ENCODE data around the gene ATIC.
A peak's percentile ranks its signal among the peaks of the same experiment; 100 is the strongest.

The ATIC gene

DNA sequence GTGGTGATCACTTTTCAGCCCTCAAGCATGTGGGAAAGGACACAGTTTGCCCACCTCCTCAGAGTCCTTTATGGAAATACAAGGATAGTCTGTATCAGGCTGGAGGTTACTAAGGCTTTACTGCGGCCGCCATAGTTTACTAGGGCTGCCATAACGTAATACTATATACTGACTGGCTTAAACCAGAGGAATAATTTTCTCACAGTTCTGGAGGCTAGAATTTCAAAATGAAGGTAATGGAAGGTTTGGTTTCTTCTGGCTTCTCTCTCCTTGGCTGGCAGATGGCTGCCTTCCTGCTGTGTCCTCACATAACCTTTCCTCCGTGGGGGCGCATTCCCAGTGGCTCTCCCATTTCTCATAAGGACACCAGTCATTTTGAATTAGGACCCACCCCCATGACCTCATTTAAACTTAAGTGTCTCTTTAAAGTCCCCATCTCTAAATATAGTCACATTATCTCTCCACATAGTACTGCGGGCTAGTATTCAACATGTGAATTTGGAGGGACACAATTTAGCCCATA, 12.5 kb upstream of the ATIC start (continued):
- TF ChIP-seq, protein P1, sequence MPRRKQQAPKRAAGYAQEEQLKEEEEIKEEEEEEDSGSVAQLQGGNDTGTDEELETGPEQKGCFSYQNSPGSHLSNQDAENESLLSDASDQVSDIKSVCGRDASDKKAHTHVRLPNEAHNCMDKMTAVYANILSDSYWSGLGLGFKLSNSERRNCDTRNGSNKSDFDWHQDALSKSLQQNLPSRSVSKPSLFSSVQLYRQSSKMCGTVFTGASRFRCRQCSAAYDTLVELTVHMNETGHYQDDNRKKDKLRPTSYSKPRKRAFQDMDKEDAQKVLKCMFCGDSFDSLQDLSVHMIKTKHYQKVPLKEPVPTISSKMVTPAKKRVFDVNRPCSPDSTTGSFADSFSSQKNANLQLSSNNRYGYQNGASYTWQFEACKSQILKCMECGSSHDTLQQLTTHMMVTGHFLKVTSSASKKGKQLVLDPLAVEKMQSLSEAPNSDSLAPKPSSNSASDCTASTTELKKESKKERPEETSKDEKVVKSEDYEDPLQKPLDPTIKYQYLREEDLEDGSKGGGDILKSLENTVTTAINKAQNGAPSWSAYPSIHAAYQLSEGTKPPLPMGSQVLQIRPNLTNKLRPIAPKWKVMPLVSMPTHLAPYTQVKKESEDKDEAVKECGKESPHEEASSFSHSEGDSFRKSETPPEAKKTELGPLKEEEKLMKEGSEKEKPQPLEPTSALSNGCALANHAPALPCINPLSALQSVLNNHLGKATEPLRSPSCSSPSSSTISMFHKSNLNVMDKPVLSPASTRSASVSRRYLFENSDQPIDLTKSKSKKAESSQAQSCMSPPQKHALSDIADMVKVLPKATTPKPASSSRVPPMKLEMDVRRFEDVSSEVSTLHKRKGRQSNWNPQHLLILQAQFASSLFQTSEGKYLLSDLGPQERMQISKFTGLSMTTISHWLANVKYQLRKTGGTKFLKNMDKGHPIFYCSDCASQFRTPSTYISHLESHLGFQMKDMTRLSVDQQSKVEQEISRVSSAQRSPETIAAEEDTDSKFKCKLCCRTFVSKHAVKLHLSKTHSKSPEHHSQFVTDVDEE (CRISPR knock-in tag; IDR thresholded peaks at IDR 0.05) = no peak
- TF ChIP-seq BACH2 (CRISPR knock-in tag; IDR thresholded peaks at IDR 0.05; ENCODE audit: borderline replicate concordance) (no peak), TOX (CRISPR knock-in tag; IDR thresholded peaks at IDR 0.05; ENCODE audit: borderline replicate concordance) (no peak), CSRNP3 (CRISPR knock-in tag; IDR thresholded peaks at IDR 0.05) (no peak), CSDC2 (CRISPR knock-in tag; IDR thresholded peaks at IDR 0.05) (no peak)

DNA sequence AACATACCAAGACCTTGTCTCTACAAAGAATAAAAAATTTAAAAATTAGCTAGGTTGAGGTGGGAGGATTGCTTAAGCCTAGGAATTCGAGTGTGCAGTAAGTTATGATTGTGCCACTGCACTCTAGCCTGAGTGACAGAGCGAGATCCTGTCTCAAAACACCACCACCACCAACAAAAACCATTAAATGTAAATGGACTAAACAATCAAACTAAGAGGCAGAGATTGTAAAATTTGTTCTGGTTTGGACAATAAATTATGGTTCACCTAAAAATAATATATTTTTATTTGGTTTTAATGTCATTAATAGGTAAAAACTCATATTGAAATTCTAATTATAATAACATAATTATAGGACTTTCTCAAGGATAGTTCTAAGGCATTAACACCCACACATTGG, 9.9 kb upstream of the ATIC start:
- no peak for ATAC-seq

GRCh38 chr2:215311259-215311624, 617 bp upstream of the ATIC start:
- ATAC-seq = peak; percentile 36

More for the DNA sequence above, 9.9 kb upstream of the ATIC start:
- TF ChIP-seq SNAI2 (CRISPR knock-in tag; IDR thresholded peaks at IDR 0.05) = no peak

- ATAC-seq = no peak
- TF ChIP-seq OSR1 (CRISPR knock-in tag; IDR thresholded peaks at IDR 0.05) (no peak), CSDC2 (CRISPR knock-in tag; IDR thresholded peaks at IDR 0.05) (no peak)
Observed at GRCh38 chr2:215313255-215313613, 1.4 kb downstream of the ATIC start.

GRCh38 chr2:215314896-215315295, 3.0 kb downstream of the ATIC start:
- ATAC-seq = no peak
- TF ChIP-seq CSRNP3 (CRISPR knock-in tag; IDR thresholded peaks at IDR 0.05) (no peak), CSDC2 (CRISPR knock-in tag; IDR thresholded peaks at IDR 0.05) (no peak), ISL1 (CRISPR knock-in tag; IDR thresholded peaks at IDR 0.05) (no peak), POU6F1 (CRISPR knock-in tag; IDR thresholded peaks at IDR 0.05; ENCODE audit: borderline replicate concordance, low read depth) (no peak), SNAI2 (CRISPR knock-in tag; IDR thresholded peaks at IDR 0.05) (no peak), GLIS3 (CRISPR knock-in tag; IDR thresholded peaks at IDR 0.05) (no peak), PATZ1 (CRISPR knock-in tag; IDR thresholded peaks at IDR 0.05; ENCODE audit: borderline replicate concordance) (no peak), ZFP30 (CRISPR knock-in tag; IDR thresholded peaks at IDR 0.05) (no peak), ZNF70 (CRISPR knock-in tag; IDR thresholded peaks at IDR 0.05) (no peak), ZNF565 (CRISPR knock-in tag; conservative IDR thresholded peaks at IDR 0.05; ENCODE audit: low read depth) (no peak), TOX (CRISPR knock-in tag; IDR thresholded peaks at IDR 0.05; ENCODE audit: borderline replicate concordance) (no peak), PPARA (CRISPR knock-in tag; IDR thresholded peaks at IDR 0.05; ENCODE audit: borderline replicate concordance) (no peak), ZFP3 (CRISPR knock-in tag; IDR thresholded peaks at IDR 0.05) (no peak), ZC3H10 (CRISPR knock-in tag; IDR thresholded peaks at IDR 0.05) (no peak), RARB (CRISPR knock-in tag; IDR thresholded peaks at IDR 0.05) (no peak), ESRRG (CRISPR knock-in tag; IDR thresholded peaks at IDR 0.05) (no peak), TCF4 (CRISPR knock-in tag; IDR thresholded peaks at IDR 0.05; ENCODE audit: borderline replicate concordance) (no peak), OSR1 (CRISPR knock-in tag; IDR thresholded peaks at IDR 0.05) (no peak)
- TF ChIP-seq, protein P2, sequence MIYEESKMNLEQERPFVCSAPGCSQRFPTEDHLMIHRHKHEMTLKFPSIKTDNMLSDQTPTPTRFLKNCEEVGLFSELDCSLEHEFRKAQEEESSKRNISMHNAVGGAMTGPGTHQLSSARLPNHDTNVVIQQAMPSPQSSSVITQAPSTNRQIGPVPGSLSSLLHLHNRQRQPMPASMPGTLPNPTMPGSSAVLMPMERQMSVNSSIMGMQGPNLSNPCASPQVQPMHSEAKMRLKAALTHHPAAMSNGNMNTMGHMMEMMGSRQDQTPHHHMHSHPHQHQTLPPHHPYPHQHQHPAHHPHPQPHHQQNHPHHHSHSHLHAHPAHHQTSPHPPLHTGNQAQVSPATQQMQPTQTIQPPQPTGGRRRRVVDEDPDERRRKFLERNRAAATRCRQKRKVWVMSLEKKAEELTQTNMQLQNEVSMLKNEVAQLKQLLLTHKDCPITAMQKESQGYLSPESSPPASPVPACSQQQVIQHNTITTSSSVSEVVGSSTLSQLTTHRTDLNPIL (CRISPR knock-in tag; IDR thresholded peaks at IDR 0.05; ENCODE audit: low read depth) = no peak
- TF ChIP-seq, protein P1 (CRISPR knock-in tag; IDR thresholded peaks at IDR 0.05) = no peak

Data from SK-N-SH treated with all-trans-retinoic acid at 6 μM for 48 hours (cell line).